Measurements from ENCODE around the gene CDHR1. TPM values are rescaled to one million over a fixed set of nuclear protein-coding genes. Genes with fewer than 3 reads are reported as not detected.

CDHR1 gene
- total and polyA plus RNA-seq, 7 donors = 0.27 to 26.6 (median 2.4) TPM

DNA sequence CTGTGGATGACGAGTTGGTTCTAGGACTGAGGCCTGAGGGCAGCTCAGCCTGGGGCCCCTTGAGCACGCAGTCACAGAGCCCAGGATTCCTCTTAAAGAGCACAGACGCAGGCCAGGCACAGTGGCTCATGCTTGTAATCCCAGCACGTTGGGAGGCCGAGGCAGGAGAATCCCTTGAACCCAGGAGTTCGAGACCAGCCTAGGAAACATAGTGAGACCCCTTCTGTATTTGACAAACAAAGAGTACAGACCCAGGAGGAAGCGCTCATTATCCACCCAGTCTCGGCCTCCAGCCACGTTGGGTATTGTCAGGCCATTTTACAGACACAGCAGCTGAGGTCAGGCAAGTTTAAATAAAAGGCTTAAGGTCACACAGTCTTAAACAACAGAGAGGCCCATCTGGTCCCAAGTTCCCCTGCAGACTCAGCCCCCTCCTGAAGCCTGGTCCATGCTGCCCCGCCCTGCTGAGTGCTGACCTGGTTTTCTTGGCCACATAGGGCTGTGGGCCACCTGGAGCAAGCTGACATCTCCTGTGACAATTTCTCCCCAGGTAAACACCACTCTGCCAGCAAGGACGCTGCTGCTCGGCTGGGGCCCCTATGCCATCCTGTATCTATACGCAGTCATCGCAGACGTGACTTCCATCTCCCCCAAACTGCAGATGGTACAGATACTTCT lies 63.1 kb downstream of the CDHR1 start:
- Histone ChIP-seq H3K36me3 (no peaks in the 10 kb centered on the region), H3K27me3 (peaks cover 0 to 15% (median 7%) of the 10 kb centered on the region in 3 donors), H3K4me3 (no peak overlapping the region), H3K4me1 (no peaks in the 10 kb centered on the region), H3K27ac (no peak overlapping the region), H3K9me3 (no peaks in the 10 kb centered on the region)
- 70 to 78% methylated on average over 15 of the region's 15 CpGs for WGBS, 2 donors
- no peak for DNase-seq
- intact Hi-C loops (cut with DNase I) = loop anchor here (5.0 kb wide), 1 partner anchor 110 kb away; no protein-coding TSS in a partner anchor
- TF ChIP-seq POLR2AphosphoS5 (IDR thresholded peaks at IDR 0.05) (no peak), EP300 (IDR thresholded peaks at IDR 0.05) (no peak), POLR2A (IDR thresholded peaks at IDR 0.05) (no peak)
- TF ChIP-seq, protein P1, sequence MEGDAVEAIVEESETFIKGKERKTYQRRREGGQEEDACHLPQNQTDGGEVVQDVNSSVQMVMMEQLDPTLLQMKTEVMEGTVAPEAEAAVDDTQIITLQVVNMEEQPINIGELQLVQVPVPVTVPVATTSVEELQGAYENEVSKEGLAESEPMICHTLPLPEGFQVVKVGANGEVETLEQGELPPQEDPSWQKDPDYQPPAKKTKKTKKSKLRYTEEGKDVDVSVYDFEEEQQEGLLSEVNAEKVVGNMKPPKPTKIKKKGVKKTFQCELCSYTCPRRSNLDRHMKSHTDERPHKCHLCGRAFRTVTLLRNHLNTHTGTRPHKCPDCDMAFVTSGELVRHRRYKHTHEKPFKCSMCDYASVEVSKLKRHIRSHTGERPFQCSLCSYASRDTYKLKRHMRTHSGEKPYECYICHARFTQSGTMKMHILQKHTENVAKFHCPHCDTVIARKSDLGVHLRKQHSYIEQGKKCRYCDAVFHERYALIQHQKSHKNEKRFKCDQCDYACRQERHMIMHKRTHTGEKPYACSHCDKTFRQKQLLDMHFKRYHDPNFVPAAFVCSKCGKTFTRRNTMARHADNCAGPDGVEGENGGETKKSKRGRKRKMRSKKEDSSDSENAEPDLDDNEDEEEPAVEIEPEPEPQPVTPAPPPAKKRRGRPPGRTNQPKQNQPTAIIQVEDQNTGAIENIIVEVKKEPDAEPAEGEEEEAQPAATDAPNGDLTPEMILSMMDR (IDR thresholded peaks at IDR 0.05) = no peak

DNA sequence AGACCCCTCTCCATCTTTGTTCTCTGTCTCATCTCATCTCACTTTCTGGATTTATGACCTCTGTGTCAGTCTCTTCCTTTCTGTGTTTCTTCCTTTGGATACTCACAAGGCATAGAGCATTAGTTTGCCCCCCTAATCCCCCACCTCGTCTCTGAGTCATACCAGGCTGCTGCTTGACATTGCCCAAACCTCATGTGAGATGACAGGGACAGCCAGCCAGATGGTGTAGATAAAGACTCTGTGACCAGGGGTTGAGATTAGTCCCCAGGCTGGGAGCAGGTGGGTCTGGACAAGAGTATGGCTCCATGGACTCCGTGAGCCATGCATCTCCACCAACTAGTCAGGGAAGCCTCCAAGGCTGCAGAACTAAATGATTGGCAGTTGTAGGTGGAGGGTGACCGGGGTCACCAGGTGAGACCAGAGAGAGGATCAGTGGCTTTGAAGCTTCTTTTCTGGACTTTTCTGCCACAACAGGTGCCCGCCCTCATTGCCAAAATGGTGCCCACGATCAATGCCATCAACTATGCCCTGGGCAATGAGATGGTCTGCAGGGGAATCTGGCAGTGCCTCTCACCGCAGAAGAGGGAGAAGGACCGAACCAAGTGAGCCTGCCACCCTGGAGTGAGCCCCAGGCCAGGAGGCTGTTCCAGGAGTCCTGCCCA lies 63.8 kb downstream of the CDHR1 start:
- Histone ChIP-seq H3K4me1 (no peaks in the 10 kb centered on the region), H3K4me3 (no peak overlapping the region), H3K27ac (no peak overlapping the region), H3K27me3 (peaks cover 0 to 15% (median 7%) of the 10 kb centered on the region in 3 donors), H3K36me3 (no peaks in the 10 kb centered on the region), H3K9me3 (no peaks in the 10 kb centered on the region)
- TF ChIP-seq, protein P1 (IDR thresholded peaks at IDR 0.05) = no peak
- TF ChIP-seq POLR2AphosphoS5 (IDR thresholded peaks at IDR 0.05) = no peak
- no peak for TF ChIP-seq EP300 (IDR thresholded peaks at IDR 0.05)
- no peak for TF ChIP-seq POLR2A (IDR thresholded peaks at IDR 0.05)
- no peak for DNase-seq
- WGBS, 2 donors = 88% methylated on average over 7 of the region's 7 CpGs
- intact Hi-C loops (cut with DNase I) = loop anchor here (5.0 kb wide), 1 partner anchor 111 kb away; no protein-coding TSS in a partner anchor

DNA sequence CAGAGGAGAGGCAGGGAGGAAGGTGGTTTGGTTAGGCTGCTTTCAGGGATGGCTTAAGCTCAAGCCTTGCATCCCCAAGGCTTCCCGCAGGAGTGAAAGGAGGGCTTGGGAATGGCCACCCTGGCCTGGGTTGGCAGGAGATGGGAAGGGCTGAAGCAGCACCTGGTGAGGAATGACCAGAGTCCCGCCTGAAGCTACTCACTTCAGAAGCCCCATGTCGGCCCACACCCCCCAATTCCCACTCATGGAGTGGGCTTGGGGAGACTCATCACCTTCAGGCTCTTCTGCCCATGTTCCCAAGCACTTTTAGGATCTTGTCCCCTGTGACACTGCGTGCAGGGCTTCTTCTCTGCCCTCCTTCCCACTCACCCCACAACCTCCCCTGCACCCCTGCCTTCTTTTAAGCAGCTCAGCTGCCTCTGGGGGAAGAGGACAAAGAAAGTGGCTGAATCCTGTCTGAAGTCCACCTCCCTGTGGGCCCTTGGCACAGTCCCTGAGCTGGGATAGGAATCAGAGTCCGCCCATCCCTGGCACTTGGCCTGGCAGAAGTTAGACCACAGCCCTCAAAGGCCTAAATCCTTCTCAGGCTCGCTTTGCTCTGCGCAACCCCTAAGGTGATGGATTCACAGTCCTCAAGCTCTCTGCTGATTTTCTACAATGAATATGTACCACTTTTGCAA lies 67.0 kb downstream of the CDHR1 start:
- DNase-seq = no peak

DNA sequence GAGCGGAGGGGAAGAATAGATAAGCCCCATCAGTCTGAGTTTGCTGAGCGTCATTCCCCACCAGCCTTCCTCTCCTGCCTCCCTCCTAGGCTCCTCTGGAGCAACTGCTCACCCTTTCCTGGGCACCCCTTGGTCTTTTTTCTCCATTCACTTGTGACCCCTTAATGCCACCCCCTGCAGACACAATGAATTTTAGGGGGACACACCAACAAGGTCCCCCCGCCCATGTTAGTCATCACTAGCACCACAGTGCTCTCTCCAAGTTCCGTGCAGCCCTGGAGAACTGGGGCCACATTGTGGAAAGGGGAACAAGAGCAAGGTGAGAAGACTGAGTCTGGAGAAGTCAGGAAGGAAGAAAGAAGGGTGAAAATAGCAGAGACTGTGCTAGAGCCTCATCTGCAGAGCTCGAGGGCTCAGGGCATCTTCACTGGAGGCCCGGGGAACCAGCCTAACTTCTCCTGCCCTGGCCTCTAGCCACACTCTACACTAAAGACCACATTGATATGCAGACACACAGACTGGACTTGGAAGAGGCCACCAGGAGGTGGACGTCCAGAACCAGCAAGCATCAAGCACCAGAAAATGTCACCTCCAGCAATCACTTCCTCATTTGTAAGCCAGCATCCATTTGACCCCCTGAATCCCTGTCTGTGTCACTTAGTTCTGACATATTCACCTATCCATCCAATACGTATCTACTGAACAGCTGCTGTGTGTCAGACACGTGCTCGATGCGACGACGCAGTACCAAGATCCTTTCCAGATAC lies 68.0 kb downstream of the CDHR1 start:
- no peaks in the 10 kb centered on the region for H3K36me3 ChIP-seq
- DNase-seq = no peak
- no peak for TF ChIP-seq POLR2A (IDR thresholded peaks at IDR 0.05)
- no peak for TF ChIP-seq EP300 (IDR thresholded peaks at IDR 0.05)
- TF ChIP-seq, protein P1 (IDR thresholded peaks at IDR 0.05) = no peak
- no peak for TF ChIP-seq POLR2AphosphoS5 (IDR thresholded peaks at IDR 0.05)
- H3K4me3 ChIP-seq = no peak overlapping the region
- intact Hi-C loops (cut with DNase I) = loop anchor here (10.0 kb wide), 1 partner anchor 112 kb away; no protein-coding TSS in a partner anchor
- H3K9me3 ChIP-seq = no peaks in the 10 kb centered on the region
- no peak overlapping the region for H3K27ac ChIP-seq
- no peaks in the 10 kb centered on the region for H3K4me1 ChIP-seq
- H3K27me3 ChIP-seq = peaks cover 0 to 20% (median 4%) of the 10 kb centered on the region in 3 donors
- WGBS, 2 donors = 82 to 85% methylated on average over 13 of the region's 13 CpGs

More for the DNA sequence above, 67.0 kb downstream of the CDHR1 start:
- intact Hi-C loops (cut with DNase I) = loop anchor here (10.0 kb wide), 1 partner anchor 113 kb away; no protein-coding TSS in a partner anchor
- Histone ChIP-seq H3K27me3 (peaks cover 0 to 28% (median 7%) of the 10 kb centered on the region in 3 donors), H3K36me3 (no peaks in the 10 kb centered on the region), H3K9me3 (no peaks in the 10 kb centered on the region), H3K4me1 (no peaks in the 10 kb centered on the region), H3K27ac (no peak overlapping the region), H3K4me3 (no peak overlapping the region)
- WGBS, 2 donors = 85 to 90% methylated on average over 7 of the region's 7 CpGs
- TF ChIP-seq EP300 (IDR thresholded peaks at IDR 0.05) (no peak), POLR2A (IDR thresholded peaks at IDR 0.05) (no peak)
